CD14-positive monocyte (primary cell): ENCODE data around the gene NOP56. TPM values are rescaled to one million over a fixed set of nuclear protein-coding genes. Genes with fewer than 3 reads are reported as not detected.

Experiments
- DNase-seq, 3 donors: peaks; one replicate each; pipeline ENCODE4 v3.0.0-alpha.2; 2011 to 2022
- H2AFZ ChIP-seq: 2 replicates; pipeline ENCODE4 v1.6.0; 2012; ENCODE audit warnings: mild to moderate bottlenecking, low read depth, low read length, inconsistent platforms; ENCODE audit not compliant: insufficient read depth, poor library complexity, severe bottlenecking
- H3K27ac ChIP-seq, 2 donors: 1 replicate in 1 of 2; 2 replicates in 1 of 2; pipeline ENCODE4 v1.5.1; 2012 to 2013; ENCODE audit warnings: low read length in 2 of 2, control low read depth in 1 of 2, inconsistent platforms in 1 of 2, low read depth in 1 of 2, mild to moderate bottlenecking in 1 of 2
- H3K27me3 ChIP-seq, 2 donors: one replicate each; pipeline versions ENCODE4 v1.6.0 to v1.6.1; 2011 to 2013; ENCODE audit warnings: low read length in 2 of 2; ENCODE audit not compliant: control insufficient read depth in 2 of 2, insufficient read depth in 2 of 2
- H3K36me3 ChIP-seq, 2 donors: replicated peaks in 1 of 2; 1 replicate in 1 of 2; 2 replicates in 1 of 2; pipeline versions ENCODE4 v1.5.1 to v1.6.1; 2012 to 2013; ENCODE audit warnings: low read length in 2 of 2, control low read depth in 1 of 2, inconsistent platforms in 1 of 2, mild to moderate bottlenecking in 1 of 2; ENCODE audit not compliant: insufficient read depth in 2 of 2, control insufficient read depth in 1 of 2
- H3K4me1 ChIP-seq, 2 donors: 1 replicate in 1 of 2; 2 replicates in 1 of 2; pipeline versions ENCODE4 v1.5.1 to v1.6.1; 2012 to 2013; ENCODE audit warnings: low read length in 2 of 2, control low read depth in 1 of 2, inconsistent platforms in 1 of 2, mild to moderate bottlenecking in 1 of 2, moderate library complexity in 1 of 2; ENCODE audit not compliant: insufficient read depth in 2 of 2, control insufficient read depth in 1 of 2
- H3K4me2 ChIP-seq: replicated peaks from 2 replicates; pipeline ENCODE3; 2012; ENCODE audit warnings: low read length, moderate library complexity, mild to moderate bottlenecking; ENCODE audit not compliant: poor library complexity, severe bottlenecking; ENCODE audit errors: extremely low read depth
- H3K4me3 ChIP-seq, 3 experiments: fragments of 200-600 bp in 1 of 3; sonication (generic) in 1 of 3; replicated peaks in 1 of 3; 1 replicate in 2 of 3; 2 replicates in 1 of 3; pipeline ENCODE4 v1.5.1; 2011 to 2013; ENCODE audit warnings: low read length in 3 of 3, mild to moderate bottlenecking in 3 of 3, control low read depth in 2 of 3, low read depth in 2 of 3, inconsistent platforms in 1 of 3, moderate library complexity in 1 of 3
- H3K79me2 ChIP-seq: 2 replicates; pipeline ENCODE4 v1.6.0; 2012; ENCODE audit warnings: mild to moderate bottlenecking, control low read depth, inconsistent platforms, low read length, moderate library complexity; ENCODE audit not compliant: insufficient read depth
- H3K9ac ChIP-seq: 2 replicates; pipeline ENCODE4 v1.6.0; 2017; ENCODE audit warnings: low read length, mild to moderate bottlenecking; ENCODE audit not compliant: insufficient read depth, poor library complexity, severe bottlenecking
- H3K9me3 ChIP-seq, 2 donors: replicated peaks in 1 of 2; 1 replicate in 1 of 2; 2 replicates in 1 of 2; pipeline versions ENCODE4 v1.5.1 to v1.6.1; 2012 to 2013; ENCODE audit warnings: low read length in 2 of 2, control low read depth in 1 of 2; ENCODE audit not compliant: control insufficient read depth in 1 of 2, insufficient read depth in 1 of 2
- H4K20me1 ChIP-seq: 2 replicates; pipeline ENCODE4 v1.6.0; 2012; ENCODE audit warnings: mild to moderate bottlenecking, low read length, control low read depth, moderate library complexity; ENCODE audit not compliant: insufficient read depth
- H3K27ac Mint-ChIP-seq, 7 donors: one replicate each; pipeline ENCODE4 v1.8.0; 2020; ENCODE audit warnings: mild to moderate bottlenecking in 7 of 7, mixed read lengths in 7 of 7, moderate library complexity in 6 of 7, inconsistent platforms in 2 of 7
- H3K27me3 Mint-ChIP-seq, 3 donors: one replicate each; pipeline ENCODE4 v1.8.0; 2021 to 2022; ENCODE audit warnings: low read depth in 3 of 3, mild to moderate bottlenecking in 3 of 3, mixed read lengths in 3 of 3, moderate library complexity in 3 of 3, inconsistent platforms in 1 of 3
- H3K36me3 Mint-ChIP-seq, 2 donors: one replicate each; pipeline ENCODE4 v1.8.0; 2020; ENCODE audit warnings: mixed read lengths in 2 of 2, inconsistent platforms in 1 of 2, mild to moderate bottlenecking in 1 of 2
- H3K4me1 Mint-ChIP-seq: one replicate; pipeline ENCODE4 v1.8.0; 2020; ENCODE audit warnings: mild to moderate bottlenecking, mixed read lengths
- H3K4me3 Mint-ChIP-seq, 2 donors: one replicate each; pipeline ENCODE4 v1.8.0; 2020; ENCODE audit warnings: mild to moderate bottlenecking in 2 of 2, mixed read lengths in 2 of 2, moderate library complexity in 1 of 2
- H3K9me3 Mint-ChIP-seq, 7 donors: one replicate each; pipeline ENCODE4 v1.8.0; 2020 to 2022; ENCODE audit warnings: mixed read lengths in 7 of 7, mild to moderate bottlenecking in 6 of 7, moderate library complexity in 6 of 7, inconsistent platforms in 2 of 7
- WGBS: methylation state at CpG from one replicate; pipeline ENCODE4 v1.1.5; 2013; ENCODE audit warnings: missing lambda C conversion rate; ENCODE audit not compliant: insufficient coverage; 5-methylcytosine and 5-hydroxymethylcytosine counted together
- intact Hi-C, 2 donors: fragments of 100-400 bp; cut with micrococcal nuclease; formaldehyde crosslinking; loops; one replicate each; pipeline versions ENCODE4 v1.15.0 to v1.15.1; 2023
- polyA plus RNA-seq, 3 donors: library from polyadenylated mRNA; depleted of rRNA in 1 of 3; unstranded in 2 of 3; stranded (reverse) in 1 of 3; fragments of 300-500 nt in 2 of 3; fragments of >200 nt in 1 of 3; fragmentation: Illumina TruSeq in 2 of 3; gene quantifications; 1 replicate in 2 of 3; 2 replicates in 1 of 3; pipeline ENCODE4 v1.2.3, GENCODE V29; 2012 to 2021
- TF ChIP-seq, protein P1 (sequence below): fragments of 200-600 bp; IDR thresholded peaks from one replicate; pipeline ENCODE4 v1.8.0; 2022; ENCODE audit warnings: antibody characterized with exemption, mild to moderate bottlenecking

The NOP56 gene
- polyA plus RNA-seq, 3 donors, result 27.3 to 102 (median 33.1) TPM

GRCh38 chr20:2692886-2693285 is 40.5 kb downstream of the NOP56 start:
- Mint-ChIP-seq H3K27ac (no peak overlapping the region), H3K9me3 (peaks cover 0 to 20% (median 12%) of the 10 kb centered on the region in 7 donors), H3K4me1 (peaks cover 11% of the 10 kb centered on the region), H3K27me3 (peaks cover 72 to 89% (median 79%) of the 10 kb centered on the region in 3 donors), H3K36me3 (peaks cover 4 to 15% of the 10 kb centered on the region in 2 donors), H3K4me3 (no peak overlapping the region)
- Histone ChIP-seq H3K79me2 (no peaks in the 10 kb centered on the region), H3K27ac (no peak overlapping the region), H3K36me3 (no peaks in the 10 kb centered on the region), H3K4me3 (no peak overlapping the region), H2AFZ (no peak overlapping the region), H3K27me3 (peaks cover 45 to 69% of the 10 kb centered on the region in 2 donors), H3K9me3 (peaks cover 0 to 21% of the 10 kb centered on the region in 2 donors), H4K20me1 (no peaks in the 10 kb centered on the region), H3K4me1 (peaks cover 3 to 13% of the 10 kb centered on the region in 2 donors), H3K4me2 (peak overlapping the region; percentile 65), H3K9ac (no peak overlapping the region)
- no peak for DNase-seq
- WGBS, result 0% methylated on average over 35 of the region's 64 CpGs
- TF ChIP-seq, protein P1, sequence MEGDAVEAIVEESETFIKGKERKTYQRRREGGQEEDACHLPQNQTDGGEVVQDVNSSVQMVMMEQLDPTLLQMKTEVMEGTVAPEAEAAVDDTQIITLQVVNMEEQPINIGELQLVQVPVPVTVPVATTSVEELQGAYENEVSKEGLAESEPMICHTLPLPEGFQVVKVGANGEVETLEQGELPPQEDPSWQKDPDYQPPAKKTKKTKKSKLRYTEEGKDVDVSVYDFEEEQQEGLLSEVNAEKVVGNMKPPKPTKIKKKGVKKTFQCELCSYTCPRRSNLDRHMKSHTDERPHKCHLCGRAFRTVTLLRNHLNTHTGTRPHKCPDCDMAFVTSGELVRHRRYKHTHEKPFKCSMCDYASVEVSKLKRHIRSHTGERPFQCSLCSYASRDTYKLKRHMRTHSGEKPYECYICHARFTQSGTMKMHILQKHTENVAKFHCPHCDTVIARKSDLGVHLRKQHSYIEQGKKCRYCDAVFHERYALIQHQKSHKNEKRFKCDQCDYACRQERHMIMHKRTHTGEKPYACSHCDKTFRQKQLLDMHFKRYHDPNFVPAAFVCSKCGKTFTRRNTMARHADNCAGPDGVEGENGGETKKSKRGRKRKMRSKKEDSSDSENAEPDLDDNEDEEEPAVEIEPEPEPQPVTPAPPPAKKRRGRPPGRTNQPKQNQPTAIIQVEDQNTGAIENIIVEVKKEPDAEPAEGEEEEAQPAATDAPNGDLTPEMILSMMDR, result no peak
- intact Hi-C loops, result no loop called here

- no peak for DNase-seq
- Histone ChIP-seq H3K4me3 (peak overlapping the region in 1 of 3 experiments; percentile 38), H2AFZ (no peak overlapping the region), H3K4me2 (peak overlapping the region; percentile 47), H4K20me1 (no peaks in the 10 kb centered on the region), H3K36me3 (no peaks in the 10 kb centered on the region), H3K79me2 (no peaks in the 10 kb centered on the region), H3K9me3 (peaks cover 0 to 21% of the 10 kb centered on the region in 2 donors), H3K9ac (no peak overlapping the region), H3K4me1 (peaks cover 0 to 12% of the 10 kb centered on the region in 2 donors), H3K27ac (no peak overlapping the region), H3K27me3 (peaks cover 45 to 67% of the 10 kb centered on the region in 2 donors)
- intact Hi-C loops, result no loop called here
- Mint-ChIP-seq H3K9me3 (peaks cover 0 to 20% (median 12%) of the 10 kb centered on the region in 7 donors), H3K36me3 (peaks cover 4 to 15% of the 10 kb centered on the region in 2 donors), H3K27ac (no peak overlapping the region), H3K27me3 (peaks cover 68 to 89% (median 75%) of the 10 kb centered on the region in 3 donors), H3K4me1 (peaks cover 7% of the 10 kb centered on the region), H3K4me3 (peak overlapping the region in 1 of 2 donors; percentile 59)
- TF ChIP-seq, protein P1, result no peak
- WGBS, result 3% methylated on average over 88 of the region's 89 CpGs
These were observed 41.0 kb downstream of the NOP56 start for GRCh38 chr20:2693286-2694007.
